ENCODE results near the gene TMEM86B. TPM values are rescaled to one million over a fixed set of nuclear protein-coding genes. Genes with fewer than 3 reads are reported as not detected.

TMEM86B gene
- total RNA-seq, 4 donors from 2014 or later: 1.7 to 3.8 (median 1.8) TPM; not detected in 1

DNA sequence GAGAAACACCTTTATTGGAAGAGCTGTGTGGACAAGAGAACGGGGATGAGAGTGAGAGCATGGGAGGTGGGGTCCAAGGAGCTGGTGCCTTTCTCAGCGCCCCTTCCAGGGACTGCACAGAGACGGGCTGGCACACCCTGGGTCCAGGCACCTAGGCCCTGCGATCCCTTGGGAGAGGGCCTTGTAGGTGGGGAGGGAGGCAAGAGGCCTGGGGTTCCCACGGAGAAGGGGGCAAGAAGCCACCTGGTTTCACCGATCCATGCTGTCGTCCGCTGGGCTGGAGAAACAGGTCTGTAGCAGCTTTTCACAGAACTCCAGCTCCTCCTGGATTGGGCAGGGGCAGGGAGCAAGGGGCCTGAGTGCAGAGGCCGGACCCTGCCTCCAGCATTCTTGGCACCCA is 33.8 kb upstream of the TMEM86B start:
- WGBS, 2 donors (ENCODE audit: low coverage in 1 of 2): 97% methylated on average over 6 of the region's 9 CpGs; no CpG with 5 or more reads in 1 of the 2 donors
- H3K9me3 ChIP-seq: no peaks in the 10 kb centered on the region
- peaks cover 0 to 15% (median 8%) of the 10 kb centered on the region in 3 donors for H3K4me1 ChIP-seq
- peaks cover 0 to 23% of the 10 kb centered on the region in 2 donors for H3K36me3 ChIP-seq
- ATAC-seq: no peak
- no peaks in the 10 kb centered on the region for H3K27me3 ChIP-seq
- no peak overlapping the region for H3K4me3 ChIP-seq
- H3K27ac ChIP-seq: no peak overlapping the region
- TF ChIP-seq POLR2A (IDR thresholded peaks at IDR 0.05): no peak
- TF ChIP-seq CTCF (IDR thresholded peaks at IDR 0.05): no peak
- no peak for TF ChIP-seq POLR2AphosphoS5 (IDR thresholded peaks at IDR 0.05)
- no peak for TF ChIP-seq EP300 (IDR thresholded peaks at IDR 0.05)

GRCh38 chr19:55261671-55262126 is 33.1 kb upstream of the TMEM86B start:
- no peak for ATAC-seq
- H3K36me3 ChIP-seq: peaks cover 0 to 23% of the 10 kb centered on the region in 2 donors
- TF ChIP-seq EP300 (IDR thresholded peaks at IDR 0.05) (no peak), POLR2AphosphoS5 (IDR thresholded peaks at IDR 0.05) (no peak), CTCF (IDR thresholded peaks at IDR 0.05) (no peak), POLR2A (IDR thresholded peaks at IDR 0.05) (no peak)
- H3K4me1 ChIP-seq: peaks cover 0 to 21% (median 13%) of the 10 kb centered on the region in 3 donors
- no peak overlapping the region for H3K27ac ChIP-seq
- no peak overlapping the region for H3K4me3 ChIP-seq
- no peaks in the 10 kb centered on the region for H3K27me3 ChIP-seq
- WGBS, 2 donors (ENCODE audit: low coverage in 1 of 2): 85% methylated on average over 5 of the region's 13 CpGs; no CpG with 5 or more reads in 1 of the 2 donors
- H3K9me3 ChIP-seq: no peaks in the 10 kb centered on the region

DNA sequence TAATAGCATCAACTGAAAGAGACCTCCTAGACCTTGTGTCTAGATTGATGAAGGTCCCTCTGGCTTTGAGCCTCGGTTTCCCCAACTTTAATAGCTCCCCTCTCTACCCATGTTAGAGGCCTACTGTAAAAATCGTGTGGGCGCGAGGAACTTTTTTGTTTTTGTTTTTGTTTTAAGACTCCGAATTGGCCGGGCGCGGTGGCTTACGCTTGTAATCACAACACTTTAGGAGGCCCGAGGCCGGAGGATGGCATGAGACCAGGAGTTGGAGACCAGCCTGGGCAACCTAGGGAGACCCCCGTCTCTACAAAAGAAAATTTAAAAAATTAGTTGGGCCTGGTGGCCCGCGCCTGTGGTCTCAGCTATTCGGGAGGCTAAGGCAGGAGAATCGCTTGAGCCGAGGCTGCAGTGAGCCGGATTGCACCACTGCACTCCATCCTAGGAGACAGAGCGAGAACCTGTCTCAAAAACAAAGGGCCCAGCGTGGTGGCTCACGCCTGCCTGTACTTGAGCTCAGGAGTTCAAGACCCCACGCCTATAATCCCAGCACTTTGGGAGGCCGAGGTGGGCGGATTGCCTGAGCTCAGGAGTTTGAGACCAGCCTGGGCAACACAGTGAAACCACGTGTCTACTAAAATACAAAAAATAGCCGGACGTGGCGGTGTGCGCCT is 31.1 kb upstream of the TMEM86B start:
- Histone ChIP-seq H3K27ac (peak overlapping the region; percentile 86 to 94 (median 91)), H3K4me3 (peak overlapping the region; percentile 26 to 96), H3K4me1 (peaks cover 0 to 42% (median 31%) of the 10 kb centered on the region in 3 donors), H3K9me3 (no peaks in the 10 kb centered on the region), H3K36me3 (peaks cover 0 to 11% of the 10 kb centered on the region in 2 donors), H3K27me3 (no peaks in the 10 kb centered on the region)
- TF ChIP-seq CTCF (IDR thresholded peaks at IDR 0.05) (no peak), EP300 (IDR thresholded peaks at IDR 0.05) (no peak), POLR2A (IDR thresholded peaks at IDR 0.05) (no peak), POLR2AphosphoS5 (IDR thresholded peaks at IDR 0.05) (no peak)
- WGBS, 2 donors (ENCODE audit: low coverage in 1 of 2): 28 to 73% methylated on average over 9 to 15 of the region's 29 CpGs
- no peak for ATAC-seq

DNA sequence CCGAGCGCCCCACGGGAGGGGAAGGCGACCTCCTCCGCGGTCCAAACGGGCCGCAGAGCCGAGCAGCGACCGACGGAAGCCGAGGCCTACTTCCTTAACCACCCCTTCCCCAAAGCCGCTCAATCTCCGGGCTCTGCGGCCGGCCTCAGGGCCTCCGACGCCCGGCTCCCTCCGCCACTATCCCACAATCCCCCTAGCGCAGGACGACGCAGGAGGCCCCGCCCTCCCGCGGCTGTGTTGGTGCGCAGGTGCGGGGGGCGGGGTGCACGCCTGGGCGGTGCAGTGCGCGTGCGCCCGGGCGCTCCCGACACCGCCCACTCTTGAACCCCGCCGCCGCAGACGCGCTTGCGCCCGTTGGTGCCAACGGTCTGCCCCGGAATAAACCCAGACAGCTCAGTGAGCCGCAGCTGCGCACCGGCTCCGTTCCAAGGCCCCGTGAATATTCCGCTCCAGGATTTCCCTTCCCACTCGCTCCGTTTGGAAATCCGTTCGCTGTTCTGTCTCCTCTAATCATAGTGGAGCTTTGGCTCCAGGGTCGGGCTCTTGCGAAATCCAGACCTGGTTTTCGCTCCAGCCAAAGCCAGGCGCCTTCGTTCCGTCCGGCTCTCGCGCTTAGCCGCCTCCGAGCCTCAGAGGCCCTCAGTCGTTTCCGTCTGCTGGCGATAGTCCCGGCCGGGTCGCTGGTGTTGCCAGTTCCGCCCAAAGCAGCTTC is 30.4 kb upstream of the TMEM86B start, which contains the start of gene PPP6R1:
TSS of gene PPP6R1 (minus strand) at position 190 of the 712 bp plus-strand sequence. CDS start 11,914 bp downstream, outside the sequence.
- Histone ChIP-seq H3K4me1 (peaks cover 0 to 48% (median 37%) of the 10 kb centered on the region in 3 donors), H3K9me3 (no peaks in the 10 kb centered on the region)

More for the DNA sequence above, 30.4 kb upstream of the TMEM86B start, which contains the start of gene PPP6R1:
- H3K4me3 ChIP-seq: peak within 1 kb of the TSS; percentile 87 to 96
- ATAC-seq: peak; percentile 98
- no peaks in the 10 kb centered on the region for H3K27me3 ChIP-seq
- TF ChIP-seq CTCF (IDR thresholded peaks at IDR 0.05): peak in 1 of 4 experiments; percentile 5
- no peak for TF ChIP-seq EP300 (IDR thresholded peaks at IDR 0.05)
- peak; percentile 83 for TF ChIP-seq POLR2AphosphoS5 (IDR thresholded peaks at IDR 0.05)
- peak; percentile 78 to 84 for TF ChIP-seq POLR2A (IDR thresholded peaks at IDR 0.05)
- H3K36me3 ChIP-seq: peaks cover 0 to 8% of the 10 kb centered on the region in 2 donors
- WGBS, 2 donors (ENCODE audit: low coverage in 1 of 2): 0% methylated on average over 27 of the region's 76 CpGs; no CpG with 5 or more reads in 1 of the 2 donors
- H3K27ac ChIP-seq: peak within 1 kb of the TSS; percentile 86 to 94 (median 91)
